HepG2 (cell line): ENCODE results near the gene SINHCAF. TPM values are rescaled to one million over a fixed set of nuclear protein-coding genes. Genes with fewer than 3 reads are reported as not detected.

ENCODE experiments used
- ATAC-seq: fragments of 200-7000 bp; cut with Tn5 transposase; 3 replicates; pipeline ENCODE4 v1.9.1; 2020; ENCODE audit warnings: mild to moderate bottlenecking, moderate library complexity
- BruUV-seq: library from RNA; stranded (reverse); fragments of 400-500 nt; replicated peaks from 2 replicates; lab custom pipeline; 2021; lab: Mats Ljungman, UMichigan
- CTCF ChIA-PET: fragments of 300-600 bp; formaldehyde crosslinking; extraction: SDS; loops from one replicate; lab custom pipeline; 2021; ENCODE audit warnings: low total read pairs, inconsistent platforms, low intra/inter-chr PET ratio; lab: Yijun Ruan, JAX
- POLR2A ChIA-PET: fragments of 350-600 bp; sonication (Branson Sonifier 250); formaldehyde crosslinking; loops from one replicate; lab custom pipeline; 2020; ENCODE audit warnings: antibody characterized with exemption, inconsistent platforms; lab: Yijun Ruan, JAX
- DNase-seq: peaks from one replicate; pipeline ENCODE4 v3.0.0-alpha.2; 2015; ENCODE audit warnings: low spot score
- FAIRE-seq: peaks from 3 replicates; lab custom pipeline; 2011; peaks lifted over from hg19 to GRCh38; lab: Jason Lieb, UNC
- H2AFZ ChIP-seq: one replicate; pipeline ENCODE4 v1.6.1; 2011; ENCODE audit warnings: low read length, inconsistent platforms
- H3K27ac ChIP-seq: fragments of 300-600 bp; 3 replicates; pipeline ENCODE4 v1.8.0; 2011; ENCODE audit warnings: mixed run types, mild to moderate bottlenecking, mixed read lengths, low read length, inconsistent platforms; ENCODE audit not compliant: insufficient read depth; ENCODE audit errors: extremely low read length
- H3K27me3 ChIP-seq, 2 experiments: fragments of 200-600 bp in 1 of 2; 2 replicates in 1 of 2; 3 replicates in 1 of 2; pipeline versions ENCODE4 v1.6.0 to v1.8.0; 2011; ENCODE audit warnings: low read length in 2 of 2, mild to moderate bottlenecking in 2 of 2, moderate library complexity in 2 of 2, inconsistent platforms in 1 of 2; ENCODE audit not compliant: insufficient read depth in 2 of 2, control insufficient read depth in 1 of 2
- H3K36me3 ChIP-seq, 2 experiments: fragments of 200-600 bp in 1 of 2; replicated peaks in 1 of 2; 2 replicates in 1 of 2; 3 replicates in 1 of 2; pipeline versions ENCODE4 v1.5.1 to v1.8.0; 2011; ENCODE audit warnings: low read length in 2 of 2, inconsistent platforms in 1 of 2; ENCODE audit not compliant: insufficient read depth in 2 of 2, control insufficient read depth in 1 of 2
- H3K4me1 ChIP-seq: 2 replicates; pipeline ENCODE4 v1.5.1; 2012; ENCODE audit warnings: low read length, inconsistent platforms; ENCODE audit not compliant: insufficient read depth
- H3K4me2 ChIP-seq: 2 replicates; pipeline ENCODE4 v1.6.0; 2011; ENCODE audit warnings: low read depth, low read length, inconsistent platforms
- H3K4me3 ChIP-seq, 3 experiments: fragments of 200-600 bp in 1 of 3; sonication (generic), shearing (Covaris generic) in 1 of 3; replicated peaks in 1 of 3; 2 replicates each; pipeline ENCODE4 v1.5.1; 2011 to 2016; ENCODE audit warnings: low read length in 3 of 3, inconsistent platforms in 2 of 3, low read depth in 2 of 3, mild to moderate bottlenecking in 2 of 3, control low read depth in 1 of 3, mixed read lengths in 1 of 3; ENCODE audit not compliant: insufficient read depth in 1 of 3
- H3K79me2 ChIP-seq: one replicate; pipeline ENCODE4 v1.6.1; 2011; ENCODE audit warnings: low read length, inconsistent platforms; ENCODE audit not compliant: insufficient read depth
- H3K9ac ChIP-seq: 2 replicates; pipeline ENCODE4 v1.6.0; 2011; ENCODE audit warnings: mild to moderate bottlenecking, low read depth, low read length, inconsistent platforms; ENCODE audit not compliant: insufficient read depth
- H3K9me3 ChIP-seq: 2 replicates; pipeline ENCODE4 v1.5.1; 2012; ENCODE audit warnings: mild to moderate bottlenecking, low read length
- H4K20me1 ChIP-seq: 2 replicates; pipeline ENCODE4 v1.6.0; 2011; ENCODE audit warnings: inconsistent platforms, mild to moderate bottlenecking, low read length, moderate library complexity; ENCODE audit not compliant: insufficient read depth
- ASH2L ChIP-seq: fragments of 300-600, 200-600 bp; sonication (generic); IDR thresholded peaks from 2 replicates; pipeline ENCODE4 v1.7.0; 2017; ENCODE audit warnings: low read depth, mild to moderate bottlenecking, moderate library complexity, mixed read lengths, low read length; ENCODE audit not compliant: insufficient read length
- SYNCRIP ChIP-seq: fragments of 200-400 bp; formaldehyde crosslinking; IDR thresholded peaks from 2 replicates; pipeline ENCODE4 v1.6.1; 2018; ENCODE audit warnings: mild to moderate bottlenecking, low read depth, low read length; ENCODE audit not compliant: insufficient read depth
- XBP1 ChIP-seq: sonication (generic); formaldehyde crosslinking; IDR thresholded peaks from 2 replicates; pipeline ENCODE4 v1.5.0; 2020; ENCODE audit warnings: missing genetic modification reagents
- ZNF670 ChIP-seq: sonication (generic); formaldehyde crosslinking; IDR thresholded peaks from 2 replicates; pipeline ENCODE4 v1.8.0; 2022; ENCODE audit warnings: mild to moderate bottlenecking, missing genetic modification reagents, borderline replicate concordance
- ZSCAN25 ChIP-seq: sonication (generic); formaldehyde crosslinking; IDR thresholded peaks from 2 replicates; pipeline ENCODE4 v1.8.0; 2022; ENCODE audit warnings: mild to moderate bottlenecking, missing genetic modification reagents
- WGBS: methylation state at CpG from one replicate; pipeline ENCODE4 v1.1.6; 2017; ENCODE audit warnings: low lambda C conversion rate; 5-methylcytosine and 5-hydroxymethylcytosine counted together
- in situ Hi-C: cut with HindIII; loops from 2 replicates; pipeline ENCODE4 v1.10.0; 2017; ENCODE audit warnings: low pct_unique_long_range_greater_than_20kb; ENCODE audit not compliant: extremely low pct_ligation_motif_present
- intact Hi-C: fragments of 100-400 bp; cut with micrococcal nuclease; formaldehyde crosslinking; loops from one replicate; pipeline ENCODE4 v1.10.0; 2022; ENCODE audit not compliant: unreplicated experiment
- polyA plus RNA-seq, 8 experiments: library from polyadenylated mRNA; depleted of rRNA in 3 of 8; stranded (reverse) in 7 of 8; unstranded in 1 of 8; fragments of >200 nt; fragmentation: Illumina TruSeq in 4 of 8; extraction: Trizol in 4 of 8; gene quantifications; 2 replicates each; pipeline versions ENCODE4 v1.2.1 to v1.2.3, GENCODE V29; 2011 to 2016; ENCODE audit warnings: low read depth in 4 of 8, missing spikeins in 1 of 8, mixed read lengths in 1 of 8; ENCODE audit not compliant: insufficient read depth in 1 of 8
- total RNA-seq, 5 experiments: library from RNA; depleted of rRNA; stranded (reverse); fragments of >200 nt; fragmentation: Illumina TruSeq; extraction: Trizol; gene quantifications; 2 replicates each; pipeline ENCODE4 v1.2.3, GENCODE V29; 2016; ENCODE audit warnings: low read depth in 1 of 5
- TF ChIP-seq, protein P1 (sequence below): sonication (generic); formaldehyde crosslinking; IDR thresholded peaks from 2 replicates; pipeline ENCODE4 v1.4.0; 2020; ENCODE audit warnings: missing genetic modification reagents
- TF ChIP-seq, protein P2 (sequence below): sonication (generic); formaldehyde crosslinking; IDR thresholded peaks from 2 replicates; pipeline ENCODE4 v1.5.0; 2020; ENCODE audit warnings: mild to moderate bottlenecking, missing genetic modification reagents, borderline replicate concordance

The SINHCAF gene
- total and polyA plus RNA-seq, 2 of the 13 experiments (the other 11 are each of a cell fraction or from before 2014, with no cell fraction given): 54.6 to 97.8 TPM

DNA sequence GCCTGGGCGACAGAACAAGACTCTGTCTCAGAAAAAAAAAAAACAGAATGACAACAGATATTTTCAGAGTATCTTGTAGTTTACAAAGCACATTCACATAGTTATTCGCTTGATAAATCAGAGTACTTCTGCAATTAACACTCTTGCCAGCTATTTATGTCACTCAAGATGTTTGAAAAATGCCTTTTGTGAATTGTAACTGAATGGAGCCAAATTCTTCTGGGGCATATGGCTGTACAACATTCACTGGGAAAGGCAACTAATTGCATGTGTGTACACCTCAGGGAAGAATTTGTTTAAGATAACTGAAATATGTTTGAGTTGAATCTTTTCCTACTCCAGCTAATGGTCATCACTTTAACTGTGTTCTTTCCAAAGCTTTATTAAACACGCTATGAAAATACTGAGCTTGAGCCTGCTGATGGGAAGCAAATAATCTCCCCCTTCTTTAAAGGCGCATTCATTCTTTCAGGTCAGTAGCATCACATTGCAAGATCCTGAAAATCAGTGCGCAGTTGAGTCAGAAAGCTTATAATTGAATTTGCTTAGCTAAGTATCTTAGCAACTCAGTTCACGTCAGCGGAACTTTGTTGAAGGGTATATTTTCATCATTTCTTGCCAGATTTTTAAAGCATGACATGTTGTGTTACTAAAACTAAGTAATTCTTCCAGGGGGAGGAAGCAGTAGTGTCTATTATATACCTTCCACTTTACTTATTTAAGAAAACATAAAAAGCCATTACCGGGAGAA lies 66.6 kb downstream of the SINHCAF start:
- in situ Hi-C loops (loop anchor here (10.0 kb wide), 1 partner anchor 375 kb away; no protein-coding TSS in a partner anchor), intact Hi-C loops (loop anchor here (10.0 kb wide), 1 partner anchor 375 kb away; no protein-coding TSS in a partner anchor)
- DNase-seq: no peak
- POLR2A ChIA-PET: no interaction called here
- Histone ChIP-seq H3K27ac (no peak overlapping the region), H3K27me3 (no peaks in the 10 kb centered on the region), H3K36me3 (no peaks in the 10 kb centered on the region), H3K4me2 (no peak overlapping the region), H2AFZ (no peak overlapping the region), H3K9me3 (no peaks in the 10 kb centered on the region), H3K4me3 (no peak overlapping the region), H3K4me1 (no peaks in the 10 kb centered on the region), H3K79me2 (no peaks in the 10 kb centered on the region), H3K9ac (no peak overlapping the region), H4K20me1 (no peaks in the 10 kb centered on the region)
- 71% methylated on average over 8 of the region's 8 CpGs for WGBS
- no TSS peak for BruUV-seq
- no peak for ATAC-seq
- FAIRE-seq: no peak
- CTCF ChIA-PET: no interaction called here
- TF ChIP-seq, protein P1, sequence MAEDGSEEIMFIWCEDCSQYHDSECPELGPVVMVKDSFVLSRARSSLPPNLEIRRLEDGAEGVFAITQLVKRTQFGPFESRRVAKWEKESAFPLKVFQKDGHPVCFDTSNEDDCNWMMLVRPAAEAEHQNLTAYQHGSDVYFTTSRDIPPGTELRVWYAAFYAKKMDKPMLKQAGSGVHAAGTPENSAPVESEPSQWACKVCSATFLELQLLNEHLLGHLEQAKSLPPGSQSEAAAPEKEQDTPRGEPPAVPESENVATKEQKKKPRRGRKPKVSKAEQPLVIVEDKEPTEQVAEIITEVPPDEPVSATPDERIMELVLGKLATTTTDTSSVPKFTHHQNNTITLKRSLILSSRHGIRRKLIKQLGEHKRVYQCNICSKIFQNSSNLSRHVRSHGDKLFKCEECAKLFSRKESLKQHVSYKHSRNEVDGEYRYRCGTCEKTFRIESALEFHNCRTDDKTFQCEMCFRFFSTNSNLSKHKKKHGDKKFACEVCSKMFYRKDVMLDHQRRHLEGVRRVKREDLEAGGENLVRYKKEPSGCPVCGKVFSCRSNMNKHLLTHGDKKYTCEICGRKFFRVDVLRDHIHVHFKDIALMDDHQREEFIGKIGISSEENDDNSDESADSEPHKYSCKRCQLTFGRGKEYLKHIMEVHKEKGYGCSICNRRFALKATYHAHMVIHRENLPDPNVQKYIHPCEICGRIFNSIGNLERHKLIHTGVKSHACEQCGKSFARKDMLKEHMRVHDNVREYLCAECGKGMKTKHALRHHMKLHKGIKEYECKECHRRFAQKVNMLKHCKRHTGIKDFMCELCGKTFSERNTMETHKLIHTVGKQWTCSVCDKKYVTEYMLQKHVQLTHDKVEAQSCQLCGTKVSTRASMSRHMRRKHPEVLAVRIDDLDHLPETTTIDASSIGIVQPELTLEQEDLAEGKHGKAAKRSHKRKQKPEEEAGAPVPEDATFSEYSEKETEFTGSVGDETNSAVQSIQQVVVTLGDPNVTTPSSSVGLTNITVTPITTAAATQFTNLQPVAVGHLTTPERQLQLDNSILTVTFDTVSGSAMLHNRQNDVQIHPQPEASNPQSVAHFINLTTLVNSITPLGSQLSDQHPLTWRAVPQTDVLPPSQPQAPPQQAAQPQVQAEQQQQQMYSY: no peak
- TF ChIP-seq SYNCRIP (no peak), ZNF670 (CRISPR knock-in tag) (no peak), ZSCAN25 (CRISPR knock-in tag) (no peak), XBP1 (CRISPR knock-in tag) (no peak), ASH2L (no peak)
- TF ChIP-seq, protein P2, sequence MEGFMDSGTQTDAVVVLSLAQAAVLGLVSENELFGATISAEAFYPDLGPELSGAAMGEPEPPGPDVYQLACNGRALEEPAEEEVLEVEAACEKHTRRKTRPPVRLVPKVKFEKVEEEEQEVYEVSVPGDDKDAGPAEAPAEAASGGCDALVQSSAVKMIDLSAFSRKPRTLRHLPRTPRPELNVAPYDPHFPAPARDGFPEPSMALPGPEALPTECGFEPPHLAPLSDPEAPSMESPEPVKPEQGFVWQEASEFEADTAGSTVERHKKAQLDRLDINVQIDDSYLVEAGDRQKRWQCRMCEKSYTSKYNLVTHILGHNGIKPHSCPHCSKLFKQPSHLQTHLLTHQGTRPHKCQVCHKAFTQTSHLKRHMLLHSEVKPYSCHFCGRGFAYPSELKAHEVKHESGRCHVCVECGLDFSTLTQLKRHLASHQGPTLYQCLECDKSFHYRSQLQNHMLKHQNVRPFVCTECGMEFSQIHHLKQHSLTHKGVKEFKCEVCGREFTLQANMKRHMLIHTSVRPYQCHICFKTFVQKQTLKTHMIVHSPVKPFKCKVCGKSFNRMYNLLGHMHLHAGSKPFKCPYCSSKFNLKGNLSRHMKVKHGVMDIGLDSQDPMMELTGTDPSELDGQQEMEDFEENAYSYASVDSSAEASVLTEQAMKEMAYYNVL: no peak
- TF ChIP-seq, all 625 proteins: peak for 0
